Measurements from ENCODE around the gene RARG. TPM values are rescaled to one million over a fixed set of nuclear protein-coding genes. Genes with fewer than 3 reads are reported as not detected.

The RARG gene
- total and polyA plus RNA-seq, 2 of the 8 experiments (the other 6 are each of a cell fraction or from before 2014, with no cell fraction given): 68.6 to 68.9 TPM

- H4K5ac ChIP-seq (ENCODE audit: insufficient read length, low read depth, low read length): no peak overlapping the region
- ChIA-PET POLR2A (ENCODE audit: partially characterized antibody) (interaction anchor here (0.9 to 12.4 kb wide), 3 partner anchors 7 to 42 kb away, joined by 3 to 151 read pairs (median 4); no protein-coding TSS in a partner anchor), CTCF (ENCODE audit: partially characterized antibody) (interaction anchor here (1.4 to 21.6 kb wide), 4 partner anchors 13 to 35 kb away, joined by 3 to 654 read pairs (median 28); partner anchors contain the start of gene ESPL1)
- no peak overlapping the region for H3K14ac ChIP-seq (ENCODE audit: insufficient read length)
- H2BK15ac ChIP-seq (ENCODE audit: low read length): no peak overlapping the region
- no peak overlapping the region for H3K27ac ChIP-seq (ENCODE audit: low read depth, low read length)
- no peaks in the 10 kb centered on the region; a peak in 1 of 8 replicates for H3K36me3 ChIP-seq (ENCODE audit: control insufficient read depth in 2 of 4, insufficient read depth in 4 of 4, low read length in 3 of 4)
- H2BK20ac ChIP-seq (ENCODE audit: low read length): no peak overlapping the region
- H3K79me2 ChIP-seq (ENCODE audit: control insufficient read depth in 1 of 2, insufficient read depth in 2 of 2, low read length in 2 of 2): peaks cover 0 to 13% of the 10 kb centered on the region in 2 experiments; a peak in 1 of 4 replicates
- H3K4me2 ChIP-seq (ENCODE audit: insufficient read depth in 1 of 2, low read depth in 2 of 2, low read length in 2 of 2): no peak overlapping the region
- no peak overlapping the region for H3K4me3 ChIP-seq (ENCODE audit: extremely low read depth in 1 of 4, insufficient read depth in 2 of 4, low read depth in 3 of 4, low read length in 4 of 4)
- no peak overlapping the region for H3K23ac ChIP-seq (ENCODE audit: insufficient read length)
- H3K9ac ChIP-seq (replicated peaks in 1 of 4; ENCODE audit: extremely low read depth in 1 of 4, low read depth in 3 of 4, low read length in 3 of 4): no peak overlapping the region
- 92% methylated on average over 4 of the region's 4 CpGs; no CpG with 5 or more reads in 1 of the 2 experiments for WGBS, 2 experiments (ENCODE audit: extremely low coverage in 1 of 2, insufficient coverage in 1 of 2, insufficient read length in 1 of 2, insufficient replicate concordance in 2 of 2, low coverage in 1 of 2, low lambda C conversion rate in 2 of 2, missing lambda C conversion rate in 1 of 2)
- H3K9me3 ChIP-seq (ENCODE audit: insufficient read depth in 2 of 2, low read depth in 1 of 2, low read length in 1 of 2): no peaks in the 10 kb centered on the region
- no peaks in the 10 kb centered on the region for H3K27me3 ChIP-seq (replicated peaks in 1 of 4; ENCODE audit: control insufficient read depth in 3 of 4, extremely low read depth in 1 of 4, insufficient read depth in 3 of 4, low read length in 3 of 4)
- peaks cover 9% of the 10 kb centered on the region for H3K23me2 ChIP-seq (ENCODE audit: low read depth, low read length)
- DNase-seq (ENCODE audit: low read depth in 1 of 2, low spot score in 2 of 2) (no peak), FAIRE-seq (no peak)
- H3K4me1 ChIP-seq (replicated peaks in 1 of 4; ENCODE audit: control insufficient read depth in 3 of 4, insufficient read depth in 4 of 4, low read length in 3 of 4): peaks cover 35 to 63% (median 45%) of the 10 kb centered on the region in 4 experiments
- H3K79me1 ChIP-seq (ENCODE audit: low read depth, low read length): no peaks in the 10 kb centered on the region
- H3K18ac ChIP-seq (ENCODE audit: extremely low read depth, low read length): no peak overlapping the region
- no peak overlapping the region for H4K8ac ChIP-seq (ENCODE audit: extremely low read depth, insufficient read depth, low read length)
- H4K20me1 ChIP-seq (replicated peaks in 1 of 2; ENCODE audit: control insufficient read depth in 1 of 2, insufficient read depth in 2 of 2, low read length in 2 of 2): no peaks in the 10 kb centered on the region
- no peak overlapping the region; the same call in 1 of the 2 replicates for H2BK5ac ChIP-seq (ENCODE audit: low read depth, low read length)
- no peak overlapping the region for H2BK120ac ChIP-seq (replicated peaks; ENCODE audit: low read depth, low read length)
- H4K91ac ChIP-seq (replicated peaks; ENCODE audit: insufficient read length, low read length): no peak overlapping the region
- no peak overlapping the region for H2BK12ac ChIP-seq (ENCODE audit: low read depth, low read length)
- no peak overlapping the region for H2AK5ac ChIP-seq (ENCODE audit: low read depth, low read length)
- H3K56ac ChIP-seq (replicated peaks; ENCODE audit: insufficient read length, low read depth, low read length): no peak overlapping the region
- no peak overlapping the region for H3K4ac ChIP-seq (replicated peaks; ENCODE audit: insufficient read length, low read depth, low read length)
- H2AFZ ChIP-seq (ENCODE audit: low read length): no peak overlapping the region
- no peak for TF ChIP-seq EZH2 (IDR thresholded peaks at IDR 0.05; ENCODE audit: low read depth, low read length, severe bottlenecking)
Observed at GRCh38 chr12:53226815-53227214, 5.2 kb downstream of the RARG start.
